NCI-H2107 (cell line): ENCODE data around the gene CD44.

ENCODE experiments used
- DNase-seq: peaks from one replicate; lab custom pipeline; 2025; lab: John Stamatoyannopoulos, UW

Gene CD44

GRCh38 chr11:35262056-35262455 is 123.1 kb downstream of the CD44 start:
- no peak for DNase-seq

DNA sequence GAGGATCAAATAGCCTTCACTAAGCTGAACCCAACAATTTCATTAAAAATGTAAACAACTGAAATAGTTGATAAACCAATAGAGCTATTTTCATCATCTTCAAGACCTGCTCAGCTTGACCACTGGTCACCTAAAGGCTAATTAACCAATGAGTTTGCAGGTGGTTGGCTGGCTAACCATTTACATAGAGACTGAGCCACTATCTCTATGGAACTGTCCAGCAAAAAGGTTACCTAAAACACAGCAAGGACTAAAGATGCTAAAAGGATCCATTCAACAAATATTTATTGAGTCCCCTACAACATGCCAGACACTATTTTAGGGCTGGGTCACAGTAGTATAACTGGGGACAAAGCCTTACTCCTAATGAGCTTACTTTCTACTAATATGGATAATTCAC is 123.8 kb downstream of the CD44 start:
- DNase-seq, result no peak

GRCh38 chr11:35265755-35266454 is 126.9 kb downstream of the CD44 start:
- no peak for DNase-seq

DNA sequence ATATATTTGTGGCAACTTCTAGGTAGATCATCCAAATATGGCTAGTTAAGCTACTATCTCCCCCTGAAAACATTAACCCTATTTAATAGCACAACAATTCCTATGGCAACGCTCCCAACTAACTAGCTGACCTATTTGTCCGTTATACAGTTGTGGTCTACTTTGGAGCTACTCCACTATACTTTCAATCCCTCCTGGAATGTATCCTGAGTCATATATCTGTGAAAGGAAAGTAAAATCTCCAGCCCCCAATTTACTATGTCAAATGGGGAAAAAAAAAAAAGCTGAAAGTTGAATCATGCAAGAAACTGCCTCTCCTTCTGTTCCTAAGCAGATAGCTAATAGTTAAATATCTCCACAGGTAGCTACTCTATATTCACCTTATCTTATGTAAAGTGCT is 128.5 kb downstream of the CD44 start:
- no peak for DNase-seq

- DNase-seq, result no peak
Measured at GRCh38 chr11:35270342-35270741, 131.4 kb downstream of the CD44 start.

DNA sequence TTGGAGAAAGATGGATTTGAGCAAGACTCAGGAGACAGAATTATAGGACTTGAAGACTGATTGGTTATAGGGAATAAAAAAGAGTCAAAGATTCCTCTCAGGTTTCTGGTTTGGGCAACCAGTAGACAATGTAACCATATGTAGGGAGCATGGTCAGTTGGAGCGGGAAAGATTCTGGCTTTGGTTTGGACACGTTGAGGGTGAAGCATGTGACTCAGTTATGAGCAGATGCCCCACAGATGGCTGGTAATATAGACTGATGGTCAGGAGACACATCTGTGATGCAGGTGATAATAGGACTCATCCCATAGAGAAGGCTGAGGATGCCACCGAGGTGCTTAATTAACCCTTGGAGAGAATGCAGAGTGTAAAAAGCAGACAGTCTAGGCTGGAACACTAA is 132.1 kb downstream of the CD44 start:
- no peak for DNase-seq

GRCh38 chr11:35272391-35272902 is 133.5 kb downstream of the CD44 start:
- no peak for DNase-seq

DNA sequence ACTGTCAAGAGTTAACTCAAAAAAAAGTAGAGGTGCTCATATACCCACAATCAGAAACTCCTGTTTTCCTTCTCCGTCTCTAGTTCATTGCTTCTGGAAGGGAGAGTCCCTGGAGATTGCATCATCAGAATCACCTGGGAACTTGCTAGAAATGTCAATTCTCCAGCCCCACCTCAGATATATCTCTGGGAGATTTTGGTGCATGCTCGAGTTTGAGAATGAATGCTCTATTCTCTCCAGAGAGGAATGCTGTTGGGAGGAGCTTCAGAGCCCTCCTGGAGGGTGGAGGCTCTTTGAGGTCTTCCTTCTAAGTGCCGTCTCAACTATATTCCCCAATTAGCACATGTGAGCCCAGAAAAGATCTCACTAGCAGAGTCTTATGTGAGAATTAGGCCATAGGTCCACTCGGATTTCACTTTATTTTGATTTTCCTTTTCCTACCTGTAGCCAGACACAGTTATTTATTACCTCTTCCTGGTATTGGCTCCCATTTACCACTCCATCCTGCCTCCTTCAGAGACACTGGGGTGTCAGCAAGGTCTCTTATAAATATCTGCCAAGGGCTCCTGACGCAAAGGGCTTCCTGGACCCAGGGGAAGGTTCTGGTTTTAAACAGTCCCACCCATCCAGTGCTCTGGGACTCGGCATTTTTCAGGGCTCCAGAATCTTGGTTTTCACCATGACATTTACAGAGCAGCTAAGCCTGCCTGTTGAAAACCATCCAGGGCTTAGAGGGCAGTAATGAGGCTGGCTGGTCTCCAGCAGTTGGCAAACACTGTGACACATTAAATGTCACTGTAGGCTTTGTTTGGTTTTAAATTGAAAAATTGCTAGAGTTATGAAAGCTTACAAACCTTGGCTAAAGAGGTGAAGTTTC is 136.2 kb downstream of the CD44 start:
- no peak for DNase-seq

DNA sequence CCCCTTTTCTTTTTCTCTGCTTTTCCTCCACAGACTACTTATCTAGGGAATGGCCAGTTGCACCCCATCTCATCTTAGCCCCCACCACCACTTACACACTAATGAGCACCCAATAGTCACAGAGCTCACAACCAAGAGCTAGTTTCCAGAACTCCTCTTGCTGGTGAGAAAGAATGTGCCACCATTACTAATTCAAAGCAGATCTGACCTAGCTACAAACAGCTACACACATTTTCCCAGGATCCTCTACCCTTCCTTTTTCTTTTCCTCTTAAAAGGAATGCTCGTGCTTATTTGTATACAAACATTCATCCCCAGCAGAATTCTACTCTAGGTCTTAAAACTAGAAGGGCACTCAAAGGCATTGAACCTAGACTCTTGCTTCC is 136.8 kb downstream of the CD44 start:
- DNase-seq, result no peak

DNA sequence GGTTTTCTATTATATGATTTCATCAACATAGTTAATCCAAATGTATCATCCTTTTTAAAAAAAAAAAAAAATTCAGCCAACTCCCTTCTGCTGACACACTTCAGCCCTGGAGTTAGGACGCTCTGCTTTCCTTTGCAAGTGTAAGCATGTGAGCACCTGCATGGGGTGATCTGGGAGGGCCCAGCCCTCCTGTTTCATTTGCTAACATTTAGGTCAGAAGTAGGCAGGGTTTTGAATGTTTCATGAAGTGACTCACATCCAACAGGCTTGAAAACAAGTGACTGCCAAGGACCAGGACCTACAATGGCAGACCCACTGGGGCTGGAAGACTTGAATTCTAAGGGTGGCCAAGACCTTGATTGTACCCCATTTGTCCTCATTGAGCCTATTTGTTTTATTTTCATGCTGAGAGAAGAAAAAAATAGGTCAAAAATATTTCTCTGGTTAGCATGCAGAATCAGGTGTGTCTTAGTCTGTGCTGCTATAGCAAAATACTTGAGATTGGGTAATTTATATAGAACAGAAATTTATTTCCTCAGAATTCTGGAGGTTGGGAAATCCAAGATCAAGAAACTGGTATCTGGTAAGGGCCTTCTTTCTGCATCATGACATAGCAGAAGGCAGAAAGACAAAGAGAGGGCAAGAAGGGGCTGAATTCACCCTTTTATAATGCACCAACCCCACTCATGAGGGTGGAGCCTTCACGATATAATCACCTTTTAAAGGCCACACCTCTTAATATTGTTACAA is 137.6 kb downstream of the CD44 start:
- DNase-seq, result no peak

GRCh38 chr11:35277827-35278226 is 138.9 kb downstream of the CD44 start:
- DNase-seq, result no peak

- no peak for DNase-seq
Measured at GRCh38 chr11:35280727-35281126, 141.8 kb downstream of the CD44 start.

- DNase-seq, result no peak
Measured at GRCh38 chr11:35281169-35281688, 142.3 kb downstream of the CD44 start.
